Naive thymus-derived CD4-positive, alpha-beta T cell (primary cell): Measurements from ENCODE around the gene RMDN3. TPM values are rescaled to one million over a fixed set of nuclear protein-coding genes. Genes with fewer than 3 reads are reported as not detected.

Experiments used
- ATAC-seq: fragments of 150-1000 bp; cut with Tn5 transposase; 2 replicates; pipeline ENCODE4 v1.10.0; 2021; ENCODE audit warnings: mild to moderate bottlenecking, moderate library complexity
- CTCF ChIA-PET: fragments of 350-600 bp; sonication (Branson Sonifier 250); formaldehyde crosslinking; loops from one replicate; lab custom pipeline; 2021; ENCODE audit warnings: antibody characterized with exemption; lab: Charles Lee
- POLR2A ChIA-PET: fragments of 350-600 bp; sonication (Branson Sonifier 250); formaldehyde crosslinking; loops from one replicate; lab custom pipeline; 2021; ENCODE audit warnings: antibody characterized with exemption, inconsistent platforms; lab: Charles Lee
- DNase-seq, 9 donors: peaks; one replicate each; pipeline versions ENCODE4 v3.0.0 to v3.0.0-alpha.2; 2020 to 2022; ENCODE audit warnings: mixed read lengths in 1 of 9
- H3K27ac ChIP-seq: one replicate; pipeline ENCODE4 v1.7.0; 2013; ENCODE audit warnings: mild to moderate bottlenecking, low read depth, low read length, moderate library complexity
- H3K27me3 ChIP-seq, 2 donors: one replicate each; pipeline ENCODE4 v1.7.0; 2013; ENCODE audit warnings: low read length in 2 of 2, mild to moderate bottlenecking in 2 of 2, moderate library complexity in 2 of 2; ENCODE audit not compliant: control insufficient read depth in 2 of 2, insufficient read depth in 2 of 2
- H3K36me3 ChIP-seq, 3 experiments: 1 replicate in 2 of 3; 2 replicates in 1 of 3; pipeline ENCODE4 v1.7.0; 2013; ENCODE audit warnings: low read length in 3 of 3, mild to moderate bottlenecking in 3 of 3, moderate library complexity in 1 of 3; ENCODE audit not compliant: insufficient read depth in 3 of 3, control insufficient read depth in 2 of 3
- H3K4me1 ChIP-seq, 2 donors: one replicate each; pipeline ENCODE4 v1.7.0; 2013; ENCODE audit warnings: low read length in 2 of 2, mild to moderate bottlenecking in 2 of 2, moderate library complexity in 1 of 2; ENCODE audit not compliant: control insufficient read depth in 2 of 2, insufficient read depth in 2 of 2
- H3K4me3 ChIP-seq: 2 replicates; pipeline ENCODE4 v1.7.0; 2013; ENCODE audit warnings: mild to moderate bottlenecking, low read length
- H3K9me3 ChIP-seq, 3 experiments: 1 replicate in 2 of 3; 2 replicates in 1 of 3; pipeline ENCODE4 v1.7.0; 2013; ENCODE audit warnings: low read length in 3 of 3; ENCODE audit not compliant: control insufficient read depth in 2 of 3
- H3K27ac Mint-ChIP-seq, 9 donors: one replicate each; pipeline ENCODE4 v1.8.0; 2020 to 2022; ENCODE audit warnings: mixed read lengths in 9 of 9, mild to moderate bottlenecking in 8 of 9, moderate library complexity in 5 of 9, inconsistent platforms in 2 of 9
- H3K27me3 Mint-ChIP-seq, 5 donors: one replicate each; pipeline ENCODE4 v1.8.0; 2021 to 2022; ENCODE audit warnings: mixed read lengths in 5 of 5, mild to moderate bottlenecking in 1 of 5
- H3K36me3 Mint-ChIP-seq, 5 donors: one replicate each; pipeline ENCODE4 v1.8.0; 2020 to 2022; ENCODE audit warnings: mixed read lengths in 5 of 5, mild to moderate bottlenecking in 3 of 5, inconsistent platforms in 1 of 5
- H3K4me1 Mint-ChIP-seq, 7 donors: one replicate each; pipeline ENCODE4 v1.8.0; 2020 to 2022; ENCODE audit warnings: mixed read lengths in 7 of 7, mild to moderate bottlenecking in 3 of 7, inconsistent platforms in 1 of 7
- H3K4me3 Mint-ChIP-seq, 10 donors: one replicate each; pipeline ENCODE4 v1.8.0; 2020 to 2022; ENCODE audit warnings: mild to moderate bottlenecking in 10 of 10, mixed read lengths in 10 of 10, moderate library complexity in 6 of 10, inconsistent platforms in 2 of 10
- H3K9me3 Mint-ChIP-seq, 11 donors: one replicate each; pipeline ENCODE4 v1.8.0; 2020 to 2022; ENCODE audit warnings: mixed read lengths in 11 of 11, mild to moderate bottlenecking in 4 of 11, inconsistent platforms in 1 of 11, moderate library complexity in 1 of 11
- intact Hi-C, 2 donors: fragments of 100-400 bp; cut with micrococcal nuclease; formaldehyde crosslinking; loops; one replicate each; pipeline ENCODE4 v1.15.1; 2023
- polyA plus RNA-seq, 2 donors: library from polyadenylated mRNA; unstranded; fragments of 300-500 nt; fragmentation: Illumina TruSeq; gene quantifications; one replicate each; pipeline ENCODE4 v1.2.3, GENCODE V29; 2021
- total RNA-seq, 6 experiments: library from RNA in 5 of 6; stranded (reverse) in 5 of 6; gene quantifications; 1 replicate in 5 of 6; 2 replicates in 1 of 6; pipeline ENCODE4 v1.2.3 and lab custom pipeline; 2021 to 2026

RMDN3 gene
- total and polyA plus RNA-seq, 7 experiments from 2014 or later, result 15.7 to 44.0 (median 21.6) TPM

DNA sequence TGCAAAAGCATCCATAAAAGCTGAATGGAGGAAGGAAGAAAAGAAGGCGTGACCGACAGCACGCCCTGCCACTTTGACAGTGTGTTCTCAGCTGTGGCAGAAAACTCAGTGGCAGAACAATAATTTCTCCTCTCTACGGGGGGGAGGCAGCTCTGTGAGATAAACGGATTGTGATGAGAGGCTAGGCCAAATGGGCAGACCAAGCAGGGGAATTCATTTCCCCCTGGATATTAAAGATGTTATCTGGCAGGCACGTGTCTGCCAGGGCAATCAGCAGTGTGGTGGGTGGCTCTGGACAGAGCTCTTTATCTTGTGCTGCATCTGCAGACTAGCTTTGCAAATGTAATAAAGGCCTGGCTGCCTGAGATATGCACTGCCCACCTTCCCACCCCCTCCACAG, 1.9 kb upstream of the RMDN3 start:
- Histone ChIP-seq H3K36me3 (peaks cover 0 to 14% (median 0%) of the 10 kb centered on the region in 3 experiments), H3K4me1 (peaks cover 7 to 10% of the 10 kb centered on the region in 2 donors), H3K27me3 (no peaks in the 10 kb centered on the region), H3K9me3 (no peaks in the 10 kb centered on the region), H3K4me3 (no peak overlapping the region), H3K27ac (no peak overlapping the region)
- ATAC-seq (no peak), DNase-seq (no peak)
- POLR2A ChIA-PET, result interaction anchor here (0.6 to 1.6 kb wide), 4 partner anchors 8 to 1017 kb away, joined by 3 to 8 read pairs (median 8); partner anchors contain the start of genes MAPKBP1 and RAD51
- H3K4me1 Mint-ChIP-seq, result peaks cover 16 to 36% (median 26%) of the 10 kb centered on the region in 7 donors
- intact Hi-C loops, result no loop called here
- H3K4me3 Mint-ChIP-seq, result peak overlapping the region in 9 of 10 donors; percentile 29 to 78 (median 58)
- no peaks in the 10 kb centered on the region for H3K9me3 Mint-ChIP-seq
- peaks cover 0 to 11% (median 0%) of the 10 kb centered on the region in 5 donors for H3K36me3 Mint-ChIP-seq
- H3K27ac Mint-ChIP-seq, result peak overlapping the region in 5 of 9 donors; percentile 20 to 82 (median 53)
- H3K27me3 Mint-ChIP-seq, result no peaks in the 10 kb centered on the region
- CTCF ChIA-PET, result interaction anchor here (1.3 kb wide), 2 partner anchors 8 to 13 kb away, joined by 3 to 5 read pairs; partner anchors contain the start of gene C15orf62

DNA sequence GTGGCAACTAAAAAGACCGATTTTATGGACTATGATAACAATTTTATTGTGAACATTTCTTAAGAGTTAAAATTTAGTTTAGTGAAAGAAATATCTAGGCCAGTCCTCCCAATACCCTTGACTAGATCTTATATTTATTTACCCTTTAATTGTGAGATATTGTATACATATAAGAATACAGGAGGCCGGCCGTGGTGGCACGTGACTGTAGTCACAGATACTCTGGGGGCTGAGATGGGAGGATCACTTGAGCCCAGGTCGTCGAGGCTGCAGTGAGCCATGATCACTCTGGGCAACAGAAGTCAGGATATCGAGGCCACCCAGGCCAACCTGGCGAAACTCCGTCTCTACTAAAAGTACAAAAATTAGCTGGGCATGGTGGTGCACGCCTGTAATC, 756 bp upstream of the RMDN3 start:
- Histone ChIP-seq H3K36me3 (peaks cover 0 to 26% (median 11%) of the 10 kb centered on the region in 3 experiments), H3K27me3 (no peaks in the 10 kb centered on the region), H3K4me3 (peak overlapping the region; percentile 94), H3K9me3 (no peaks in the 10 kb centered on the region), H3K27ac (peak overlapping the region; percentile 95), H3K4me1 (peaks cover 7 to 10% of the 10 kb centered on the region in 2 donors)
- Mint-ChIP-seq H3K27ac (peak overlapping the region; percentile 89 to 99 (median 95)), H3K4me1 (peaks cover 16 to 37% (median 27%) of the 10 kb centered on the region in 7 donors), H3K4me3 (peak overlapping the region; percentile 90 to 98 (median 94)), H3K27me3 (no peaks in the 10 kb centered on the region), H3K36me3 (peaks cover 0 to 20% (median 0%) of the 10 kb centered on the region in 5 donors), H3K9me3 (no peaks in the 10 kb centered on the region)
- intact Hi-C loops, result loop anchor here (1.0 to 2.0 kb wide), 13 partner anchors 7 to 475 kb away; partner anchors contain the start of genes DNAJC17 (in 2 of the 2), RAD51 (in 2 of the 2), RPUSD2 (in 2 of the 2) and VPS18 (in 2 of the 2)
- CTCF ChIA-PET, result interaction anchor here (1.3 kb wide), 2 partner anchors 9 to 14 kb away, joined by 3 to 5 read pairs; partner anchors contain the start of gene C15orf62
- POLR2A ChIA-PET, result interaction anchor here (1.2 to 1.6 kb wide), 2 partner anchors 9 to 61 kb away, joined by 7 to 8 read pairs; partner anchors contain the start of gene RAD51
- ATAC-seq (no peak), DNase-seq (no peak)

DNA sequence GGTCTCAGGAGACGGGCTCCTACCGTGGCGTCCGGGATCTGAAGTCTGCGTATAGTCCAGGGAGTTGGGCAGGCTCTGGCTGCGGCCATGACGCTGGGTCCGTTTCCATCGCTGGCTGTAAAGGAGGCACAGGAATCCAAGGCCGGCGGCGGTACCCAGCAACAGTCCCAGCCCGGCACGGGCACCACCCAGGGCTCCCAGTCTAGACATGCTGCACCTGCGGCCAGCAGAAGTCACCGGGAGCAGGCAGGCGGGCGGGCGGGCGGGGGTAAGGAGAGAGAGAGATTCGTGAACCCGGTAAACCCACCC, 526 bp downstream of the RMDN3 start:
- CTCF ChIA-PET, result interaction anchor here (1.0 kb wide), 1 partner anchor 60 kb away, joined by 3 read pairs; the partner anchor contains the start of gene RAD51
- H3K27ac Mint-ChIP-seq, result peak overlapping the region; percentile 89 to 99 (median 95)
- intact Hi-C loops, result loop anchor here in 1 of 2 donors (2.0 kb wide), 1 partner anchor 14 kb away; the partner anchor contains the start of gene C15orf62
- peaks cover 16 to 39% (median 27%) of the 10 kb centered on the region in 7 donors for H3K4me1 Mint-ChIP-seq
- DNase-seq (peak in 2 of 9 donors; percentile 16 to 30), ATAC-seq (peak; percentile 2)
- H3K27ac ChIP-seq, result peak overlapping the region; percentile 95
- no peaks in the 10 kb centered on the region for H3K9me3 Mint-ChIP-seq
- H3K4me1 ChIP-seq, result peaks cover 7 to 10% of the 10 kb centered on the region in 2 donors
- peak overlapping the region; percentile 94 for H3K4me3 ChIP-seq
- POLR2A ChIA-PET, result interaction anchor here (0.5 to 1.7 kb wide), 3 partner anchors 11 to 53 kb away, joined by 3 to 4 read pairs (median 3); no protein-coding TSS in a partner anchor
- H3K36me3 Mint-ChIP-seq, result peaks cover 0 to 25% (median 0%) of the 10 kb centered on the region in 5 donors
- H3K27me3 Mint-ChIP-seq, result no peaks in the 10 kb centered on the region
- peaks cover 0 to 38% (median 14%) of the 10 kb centered on the region in 3 experiments for H3K36me3 ChIP-seq
- peak overlapping the region; percentile 90 to 98 (median 94) for H3K4me3 Mint-ChIP-seq
- H3K9me3 ChIP-seq, result no peaks in the 10 kb centered on the region
- H3K27me3 ChIP-seq, result no peaks in the 10 kb centered on the region

DNA sequence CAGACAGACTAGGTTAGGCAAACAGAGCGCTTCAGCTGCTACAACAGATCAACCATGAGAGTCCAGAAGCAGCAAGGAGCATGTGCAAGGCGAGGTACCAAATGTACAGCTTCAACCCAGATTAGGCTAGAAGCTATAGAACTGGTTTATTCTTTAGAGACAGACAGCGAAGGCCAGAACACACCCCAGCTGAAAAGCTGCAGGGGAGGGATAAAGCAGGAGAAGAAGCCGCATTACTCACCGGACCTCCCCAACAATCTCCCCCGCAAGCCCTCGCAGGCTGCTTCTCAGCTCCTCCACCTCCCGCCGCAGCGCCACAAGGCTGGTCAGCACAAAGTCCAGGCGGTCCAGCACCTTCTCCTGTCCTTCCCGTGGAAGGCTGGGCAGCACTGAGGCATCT, 3.3 kb downstream of the RMDN3 start:
- peaks cover 7 to 10% of the 10 kb centered on the region in 2 donors for H3K4me1 ChIP-seq
- peaks cover 0 to 60% (median 14%) of the 10 kb centered on the region in 3 experiments for H3K36me3 ChIP-seq
- no peak overlapping the region for H3K27ac ChIP-seq
- intact Hi-C loops, result no loop called here
- no peaks in the 10 kb centered on the region for H3K9me3 Mint-ChIP-seq
- ATAC-seq (no peak), DNase-seq (no peak)
- peak overlapping the region in 1 of 9 donors; percentile 38 for H3K27ac Mint-ChIP-seq
- peaks cover 0 to 36% (median 5%) of the 10 kb centered on the region in 5 donors for H3K36me3 Mint-ChIP-seq
- H3K4me3 Mint-ChIP-seq, result peak overlapping the region in 1 of 10 donors; percentile 58
- ChIA-PET POLR2A (interaction anchor here (0.7 to 2.1 kb wide), 2 partner anchors 55 to 57 kb away, joined by 3 to 7 read pairs; partner anchors contain the start of genes DNAJC17, RAD51 and ZFYVE19), CTCF (interaction anchor here (0.9 to 1.5 kb wide), 2 partner anchors 21 to 31 kb away, joined by 3 read pairs; no protein-coding TSS in a partner anchor)
- H3K27me3 Mint-ChIP-seq, result no peaks in the 10 kb centered on the region
- peaks cover 16 to 41% (median 27%) of the 10 kb centered on the region in 7 donors for H3K4me1 Mint-ChIP-seq
- H3K27me3 ChIP-seq, result no peaks in the 10 kb centered on the region
- no peak overlapping the region for H3K4me3 ChIP-seq
- H3K9me3 ChIP-seq, result no peaks in the 10 kb centered on the region

DNA sequence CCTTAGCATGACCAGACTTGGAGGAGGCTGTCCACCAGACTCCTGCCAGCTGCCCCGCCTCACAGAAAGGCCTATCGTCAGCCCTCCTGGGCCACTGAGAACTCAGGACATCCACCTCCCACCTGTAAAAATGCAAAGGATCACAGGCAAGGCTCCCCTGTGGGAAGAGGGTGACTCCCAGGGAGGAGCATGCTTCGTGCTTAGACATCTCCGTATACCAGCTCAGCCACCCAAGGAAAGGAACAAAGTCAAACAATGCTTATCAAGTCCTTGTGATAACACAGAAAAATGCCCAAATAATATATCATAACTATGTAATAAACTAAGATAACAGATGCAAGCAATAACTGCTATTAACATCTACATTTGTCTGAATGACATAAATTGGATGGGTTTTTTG, 4.2 kb downstream of the RMDN3 start:
- Mint-ChIP-seq H3K4me3 (peak overlapping the region in 1 of 10 donors; percentile 25), H3K36me3 (peaks cover 0 to 36% (median 5%) of the 10 kb centered on the region in 5 donors), H3K27me3 (no peaks in the 10 kb centered on the region), H3K4me1 (peaks cover 16 to 43% (median 28%) of the 10 kb centered on the region in 7 donors), H3K9me3 (no peaks in the 10 kb centered on the region), H3K27ac (peak overlapping the region in 1 of 9 donors; percentile 38)
- Histone ChIP-seq H3K27ac (no peak overlapping the region), H3K4me3 (no peak overlapping the region), H3K36me3 (peaks cover 0 to 66% (median 14%) of the 10 kb centered on the region in 3 experiments), H3K9me3 (no peaks in the 10 kb centered on the region), H3K4me1 (peaks cover 7 to 10% of the 10 kb centered on the region in 2 donors), H3K27me3 (no peaks in the 10 kb centered on the region)
- no peak for ATAC-seq
- ChIA-PET CTCF (interaction anchor here (1.5 kb wide), 1 partner anchor 32 kb away, joined by 4 read pairs; no protein-coding TSS in a partner anchor), POLR2A (interaction anchor here (0.8 to 2.1 kb wide), 2 partner anchors 14 to 56 kb away, joined by 4 to 7 read pairs; partner anchors contain the start of gene RAD51)
- intact Hi-C loops, result no loop called here
- DNase-seq, result no peak

DNA sequence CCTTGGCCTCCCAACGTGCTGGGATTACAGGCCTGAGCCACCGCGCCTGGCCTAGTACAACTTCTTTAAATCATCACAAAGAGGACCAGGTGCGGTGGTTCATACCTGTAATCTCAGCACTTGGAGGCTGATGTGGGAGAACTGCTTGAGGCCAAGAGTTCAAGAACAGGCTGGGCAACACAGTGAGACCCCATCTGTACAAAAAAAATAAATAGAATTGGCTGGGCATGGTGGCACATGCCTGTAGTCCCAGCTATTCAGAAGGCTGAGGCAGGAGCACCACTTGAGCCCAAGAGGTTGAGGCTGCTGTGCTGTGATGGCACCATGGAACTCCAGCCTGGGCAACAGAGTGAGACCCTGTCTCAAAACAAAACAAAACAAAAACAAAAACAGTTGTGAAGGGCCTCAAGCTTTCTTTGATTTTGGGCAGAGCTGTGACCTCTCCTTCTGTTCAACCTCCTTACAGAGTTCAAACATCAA, 5.9 kb downstream of the RMDN3 start:
- POLR2A ChIA-PET, result interaction anchor here (0.6 to 2.0 kb wide), 2 partner anchors 12 to 55 kb away, joined by 3 to 5 read pairs; partner anchors contain the start of gene RAD51
- peaks cover 0 to 77% (median 14%) of the 10 kb centered on the region in 3 experiments for H3K36me3 ChIP-seq
- H3K4me1 ChIP-seq, result peaks cover 7 to 13% of the 10 kb centered on the region in 2 donors
- H3K9me3 Mint-ChIP-seq, result no peaks in the 10 kb centered on the region
- H3K4me3 Mint-ChIP-seq, result no peak overlapping the region
- intact Hi-C loops, result no loop called here
- no peak for DNase-seq
- no peaks in the 10 kb centered on the region for H3K9me3 ChIP-seq
- H3K36me3 Mint-ChIP-seq, result peaks cover 0 to 41% (median 6%) of the 10 kb centered on the region in 5 donors
- no peaks in the 10 kb centered on the region for H3K27me3 Mint-ChIP-seq
- no peaks in the 10 kb centered on the region for H3K27me3 ChIP-seq
- H3K4me3 ChIP-seq, result no peak overlapping the region
- peaks cover 16 to 46% (median 27%) of the 10 kb centered on the region in 7 donors for H3K4me1 Mint-ChIP-seq
- H3K27ac Mint-ChIP-seq, result no peak overlapping the region
- CTCF ChIA-PET, result interaction anchor here (0.5 kb wide), 1 partner anchor 47 kb away, joined by 4 read pairs; no protein-coding TSS in a partner anchor
- no peak overlapping the region for H3K27ac ChIP-seq
- no peak for ATAC-seq
